ENCODE results near the gene IGSF22. TPM values are rescaled to one million over a fixed set of nuclear protein-coding genes. Genes with fewer than 3 reads are reported as not detected.

IGSF22 gene
- total RNA-seq, 1 experiment from 2014 or later = 0.52 TPM

DNA sequence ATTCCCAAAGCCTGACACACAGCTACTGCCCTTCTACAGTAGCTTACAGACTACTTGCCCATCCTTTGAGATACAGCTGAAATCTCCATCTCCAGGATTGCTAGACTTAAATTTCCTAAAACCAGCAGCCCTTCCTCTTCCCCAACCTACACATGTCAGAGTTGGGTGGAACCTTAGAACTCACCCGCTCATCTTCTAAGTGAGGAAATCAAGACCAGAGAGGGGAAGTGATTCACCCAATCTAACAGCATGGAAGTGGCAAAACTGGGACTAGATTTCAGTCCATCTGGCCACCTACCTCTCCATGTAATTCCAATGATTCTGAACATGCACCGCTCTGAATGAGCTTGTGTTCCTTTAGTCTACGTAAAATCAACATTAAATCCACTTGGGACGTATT, 28.4 kb downstream of the IGSF22 start (continued):
- no peak for TF ChIP-seq ZNF532 (CRISPR knock-in tag; IDR thresholded peaks at IDR 0.05; ENCODE audit: borderline replicate concordance)

DNA sequence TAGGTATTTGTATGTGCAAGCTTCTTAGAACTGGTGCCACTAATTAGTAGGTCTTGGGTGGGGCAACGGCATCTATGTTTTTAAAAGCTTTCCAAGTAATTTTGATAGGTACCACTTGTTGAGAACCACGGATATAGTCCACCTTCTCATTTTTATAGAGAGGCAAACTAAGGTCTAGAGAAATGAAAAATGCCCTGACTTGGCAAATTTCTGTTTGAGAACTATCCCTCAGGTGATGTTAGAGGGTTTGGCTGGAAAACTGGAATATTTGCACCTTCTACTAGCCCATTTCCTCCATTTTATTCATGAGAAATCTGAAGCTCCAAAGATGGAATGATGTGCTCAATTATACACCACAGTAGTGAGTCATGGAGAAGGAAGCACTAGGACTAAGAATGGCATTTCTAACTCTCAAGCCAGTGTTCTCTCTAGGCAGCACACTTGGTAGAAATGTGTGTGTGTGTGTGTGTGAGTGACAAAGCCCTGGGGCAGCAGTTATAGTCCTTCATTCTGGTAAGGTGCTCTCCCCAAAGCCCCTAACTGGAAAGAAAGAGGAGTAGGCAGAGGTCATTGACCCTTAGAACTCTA, 29.3 kb downstream of the IGSF22 start:
- Mint-ChIP-seq H3K9me3 (no peaks in the 10 kb centered on the region), H3K36me3 (no peaks in the 10 kb centered on the region), H3K4me3 (no peak overlapping the region), H3K27me3 (ENCODE audit: low read depth) (peaks cover 55% of the 10 kb centered on the region), H3K4me1 (peaks cover 8% of the 10 kb centered on the region), H3K27ac (no peak overlapping the region)
- DNase-seq (ENCODE audit: low spot score) (no peak), ATAC-seq (no peak)
- TF ChIP-seq, protein P1, sequence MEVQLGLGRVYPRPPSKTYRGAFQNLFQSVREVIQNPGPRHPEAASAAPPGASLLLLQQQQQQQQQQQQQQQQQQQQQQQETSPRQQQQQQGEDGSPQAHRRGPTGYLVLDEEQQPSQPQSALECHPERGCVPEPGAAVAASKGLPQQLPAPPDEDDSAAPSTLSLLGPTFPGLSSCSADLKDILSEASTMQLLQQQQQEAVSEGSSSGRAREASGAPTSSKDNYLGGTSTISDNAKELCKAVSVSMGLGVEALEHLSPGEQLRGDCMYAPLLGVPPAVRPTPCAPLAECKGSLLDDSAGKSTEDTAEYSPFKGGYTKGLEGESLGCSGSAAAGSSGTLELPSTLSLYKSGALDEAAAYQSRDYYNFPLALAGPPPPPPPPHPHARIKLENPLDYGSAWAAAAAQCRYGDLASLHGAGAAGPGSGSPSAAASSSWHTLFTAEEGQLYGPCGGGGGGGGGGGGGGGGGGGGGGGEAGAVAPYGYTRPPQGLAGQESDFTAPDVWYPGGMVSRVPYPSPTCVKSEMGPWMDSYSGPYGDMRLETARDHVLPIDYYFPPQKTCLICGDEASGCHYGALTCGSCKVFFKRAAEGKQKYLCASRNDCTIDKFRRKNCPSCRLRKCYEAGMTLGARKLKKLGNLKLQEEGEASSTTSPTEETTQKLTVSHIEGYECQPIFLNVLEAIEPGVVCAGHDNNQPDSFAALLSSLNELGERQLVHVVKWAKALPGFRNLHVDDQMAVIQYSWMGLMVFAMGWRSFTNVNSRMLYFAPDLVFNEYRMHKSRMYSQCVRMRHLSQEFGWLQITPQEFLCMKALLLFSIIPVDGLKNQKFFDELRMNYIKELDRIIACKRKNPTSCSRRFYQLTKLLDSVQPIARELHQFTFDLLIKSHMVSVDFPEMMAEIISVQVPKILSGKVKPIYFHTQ (CRISPR knock-in tag; IDR thresholded peaks at IDR 0.05) = no peak
- no peak for TF ChIP-seq GTF2I (CRISPR knock-in tag; conservative IDR thresholded peaks at IDR 0.05)
- ChIA-PET CTCF (no interaction called here), POLR2A (no interaction called here)

GRCh38 chr11:18692941-18693760, 32.8 kb downstream of the IGSF22 start:
- H3K36me3 Mint-ChIP-seq = no peaks in the 10 kb centered on the region
- H3K27ac Mint-ChIP-seq = no peak overlapping the region
- ATAC-seq (no peak), DNase-seq (ENCODE audit: low spot score) (no peak)
- POLR2A ChIA-PET = no interaction called here
- no peak overlapping the region for H3K4me3 Mint-ChIP-seq
- peaks cover 29% of the 10 kb centered on the region for H3K27me3 Mint-ChIP-seq (ENCODE audit: low read depth)
- H3K9me3 Mint-ChIP-seq = no peaks in the 10 kb centered on the region
- CTCF ChIA-PET = no interaction called here
- peaks cover 3% of the 10 kb centered on the region for H3K4me1 Mint-ChIP-seq
- no peak for TF ChIP-seq MXD4 (CRISPR knock-in tag; IDR thresholded peaks at IDR 0.05; ENCODE audit: borderline replicate concordance)
- TF ChIP-seq ZNF416 (CRISPR knock-in tag; IDR thresholded peaks at IDR 0.05) = no peak
- TF ChIP-seq NR3C1 (CRISPR knock-in tag; conservative IDR thresholded peaks at IDR 0.05; ENCODE audit: low read depth) = no peak
- TF ChIP-seq MYBL2 (CRISPR knock-in tag; IDR thresholded peaks at IDR 0.05) = no peak
- TF ChIP-seq KAT7 (CRISPR knock-in tag; IDR thresholded peaks at IDR 0.05; ENCODE audit: borderline replicate concordance) = no peak
- no peak for TF ChIP-seq ZNF671 (CRISPR knock-in tag; IDR thresholded peaks at IDR 0.05)
- no peak for TF ChIP-seq IRF1 (CRISPR knock-in tag; IDR thresholded peaks at IDR 0.05)
- TF ChIP-seq SP1 (CRISPR knock-in tag; conservative IDR thresholded peaks at IDR 0.05) = no peak
- TF ChIP-seq IRF2 (CRISPR knock-in tag; IDR thresholded peaks at IDR 0.05; ENCODE audit: borderline replicate concordance, low read depth) = no peak
- no peak for TF ChIP-seq RORB (CRISPR knock-in tag; IDR thresholded peaks at IDR 0.05)
- no peak for TF ChIP-seq FOXP4 (CRISPR knock-in tag; IDR thresholded peaks at IDR 0.05)
- TF ChIP-seq ZNF232 (CRISPR knock-in tag; IDR thresholded peaks at IDR 0.05) = no peak
- TF ChIP-seq NFE2L1 (CRISPR knock-in tag; IDR thresholded peaks at IDR 0.05) = no peak
- TF ChIP-seq USF2 (CRISPR knock-in tag; IDR thresholded peaks at IDR 0.05) = no peak
- TF ChIP-seq ZNF423 (CRISPR knock-in tag; IDR thresholded peaks at IDR 0.05) = no peak
- TF ChIP-seq EMX1 (CRISPR knock-in tag; IDR thresholded peaks at IDR 0.05) = no peak
- no peak for TF ChIP-seq ELF4 (CRISPR knock-in tag; IDR thresholded peaks at IDR 0.05; ENCODE audit: low read depth)
- TF ChIP-seq ZNF121 (CRISPR knock-in tag; IDR thresholded peaks at IDR 0.05) = no peak
- TF ChIP-seq MLX (CRISPR knock-in tag; IDR thresholded peaks at IDR 0.05) = no peak
